Germinal center (tissue), 1 donor: ENCODE measurements around the gene JARID2.

ENCODE experiments used
- DNase-seq: peaks from one replicate; pipeline ENCODE4 v3.0.0; 2012; ENCODE audit warnings: mixed read lengths, low spot score

The JARID2 gene

DNA sequence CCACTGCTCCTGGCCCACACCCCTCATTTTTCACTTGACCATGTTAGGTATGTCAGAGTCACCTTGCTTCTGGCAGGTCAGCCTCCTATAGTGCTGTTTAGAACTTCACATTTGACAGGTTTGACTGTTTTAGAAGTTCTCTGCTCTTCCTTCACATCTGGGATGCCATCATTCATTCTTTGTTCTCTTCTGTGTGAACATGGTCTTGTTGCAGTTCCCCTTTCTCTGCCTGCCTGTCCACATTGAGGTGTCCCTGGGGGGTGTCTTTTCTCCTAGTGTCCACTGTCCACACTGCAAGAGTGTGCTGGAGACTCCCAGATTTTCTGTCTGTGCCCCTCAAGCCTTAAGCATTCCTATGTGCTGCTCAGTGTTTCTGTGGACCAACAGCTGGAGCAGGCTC, 89.5 kb downstream of the JARID2 start:
- no peak for DNase-seq

DNA sequence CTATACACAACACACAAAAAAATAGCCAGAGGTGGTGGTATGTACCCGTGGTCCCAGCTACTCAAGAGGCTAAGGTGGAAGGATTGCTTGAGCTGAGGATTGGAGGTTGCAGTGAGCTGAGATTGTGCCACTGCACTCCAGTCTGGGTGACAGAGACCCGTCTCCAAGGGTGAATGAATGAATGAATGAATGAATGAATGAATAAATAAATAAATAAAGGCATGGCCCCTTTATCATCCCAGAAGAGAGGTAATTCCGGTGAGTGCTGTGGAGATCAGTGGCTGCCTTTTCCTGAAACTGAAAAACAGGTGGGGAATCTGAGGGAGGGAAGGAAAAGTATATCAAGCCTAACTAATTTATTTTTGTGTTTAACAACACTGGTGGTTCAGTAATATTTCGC, 90.0 kb downstream of the JARID2 start:
- DNase-seq = no peak

DNA sequence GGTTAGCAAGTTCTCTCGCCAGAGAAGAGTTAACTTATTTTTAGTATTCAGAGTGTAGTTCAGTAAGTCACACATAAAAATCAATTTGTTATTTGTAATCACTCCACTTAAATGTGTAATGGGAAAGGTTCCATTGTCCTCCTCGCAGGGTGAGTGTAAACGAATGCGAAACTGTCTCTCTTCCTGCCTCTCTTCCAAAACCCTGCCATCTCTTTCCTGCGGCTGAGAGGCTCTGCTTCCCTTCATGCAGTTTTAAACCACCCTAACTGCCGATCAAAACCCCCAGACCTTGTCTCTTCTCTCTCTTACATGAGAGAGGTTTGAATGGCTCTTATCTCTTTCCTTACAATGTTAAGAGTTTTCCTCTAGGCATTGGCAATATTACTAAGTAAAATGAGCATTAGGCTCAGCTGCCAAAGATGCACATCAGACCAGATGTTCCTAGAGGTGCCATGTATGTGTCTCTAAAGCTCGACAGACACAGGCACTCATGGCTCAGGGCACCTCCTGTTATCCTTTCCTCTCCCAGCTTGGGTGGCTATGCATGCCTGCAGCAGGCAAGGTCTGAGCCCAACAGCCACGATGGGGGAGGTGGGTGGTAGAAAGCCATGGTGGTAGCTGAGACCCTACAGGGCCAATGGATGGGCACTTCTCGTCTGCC, 91.2 kb downstream of the JARID2 start:
- DNase-seq = no peak

- no peak for DNase-seq
These were observed 91.7 kb downstream of the JARID2 start for GRCh38 chr6:15337582-15337981.

- DNase-seq = no peak
These were observed 92.6 kb downstream of the JARID2 start for GRCh38 chr6:15338476-15338875.

DNA sequence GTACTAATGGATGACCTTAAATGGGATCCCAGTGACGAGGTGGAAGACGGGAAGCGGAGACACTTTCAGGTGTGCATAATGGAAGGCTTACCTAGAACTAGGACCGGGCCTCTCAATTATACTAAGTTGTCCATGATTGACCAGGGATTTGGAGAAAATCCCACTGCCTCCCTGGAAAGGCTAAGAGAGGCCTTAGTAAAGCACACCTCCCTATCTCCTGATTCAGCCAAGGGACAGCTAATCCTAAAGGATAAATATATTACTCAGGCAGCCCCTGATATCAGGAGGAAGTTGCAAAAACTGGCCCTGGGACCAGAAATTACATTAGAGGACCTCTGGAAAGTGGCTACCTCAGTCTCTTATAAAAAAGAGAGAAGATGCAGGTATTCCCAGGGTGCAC, 93.2 kb downstream of the JARID2 start:
- DNase-seq = no peak

DNA sequence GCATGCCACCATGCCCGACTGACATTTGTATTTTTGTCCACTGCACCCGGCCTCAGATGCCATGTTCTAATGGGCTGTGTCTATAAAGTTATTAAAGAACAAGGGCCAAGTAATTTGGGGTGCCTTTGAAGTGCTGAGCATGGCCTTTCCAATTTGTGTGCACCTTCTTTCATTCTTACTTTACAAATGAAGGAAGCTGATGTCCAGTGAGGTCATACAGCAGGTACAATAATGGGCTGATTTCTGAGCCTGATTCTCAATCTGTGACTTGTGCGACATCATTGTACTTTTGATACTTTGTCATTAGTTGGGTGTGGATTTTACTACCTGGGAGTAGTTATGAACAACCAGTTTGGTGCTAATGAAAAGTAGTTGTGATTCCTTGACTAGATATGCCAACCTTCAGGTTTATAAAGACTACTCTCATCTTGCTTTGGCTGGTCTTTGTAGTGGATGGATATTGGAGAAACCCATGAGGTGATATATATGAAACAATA, 94.3 kb downstream of the JARID2 start:
- no peak for DNase-seq

- no peak for DNase-seq
These were observed 94.9 kb downstream of the JARID2 start for GRCh38 chr6:15340775-15341174.

DNA sequence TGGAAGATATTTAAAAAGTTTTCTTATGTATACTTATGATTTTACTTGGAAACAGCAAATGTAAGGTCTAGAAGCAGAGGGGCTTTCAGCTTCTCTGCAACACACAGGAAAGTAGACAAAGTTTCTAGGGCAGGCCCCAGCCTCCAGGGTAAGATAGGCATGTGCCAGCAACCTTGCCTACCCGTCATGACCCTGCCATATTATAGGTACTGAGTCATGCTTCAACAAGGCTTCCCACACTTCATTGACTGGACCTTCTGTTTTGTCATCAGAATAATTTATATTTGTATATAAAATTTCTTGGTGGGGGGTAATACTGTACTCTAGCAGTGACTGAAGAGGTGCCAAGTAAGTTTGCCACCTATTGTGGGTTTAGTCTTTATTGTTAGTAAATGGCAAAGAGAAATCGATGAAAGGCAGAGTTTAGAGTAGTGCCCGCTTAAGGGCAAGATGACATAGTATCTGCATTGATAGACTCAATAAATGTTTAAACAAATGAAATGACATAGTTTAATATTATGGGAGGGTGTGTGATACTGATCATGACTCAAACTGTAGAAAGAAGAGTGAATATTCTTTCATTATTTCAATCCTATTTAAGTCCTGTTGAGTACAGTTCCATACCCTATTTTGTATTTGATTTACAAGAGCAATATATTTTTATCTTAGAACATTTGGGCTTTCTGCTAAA, 95.6 kb downstream of the JARID2 start:
- no peak for DNase-seq

DNA sequence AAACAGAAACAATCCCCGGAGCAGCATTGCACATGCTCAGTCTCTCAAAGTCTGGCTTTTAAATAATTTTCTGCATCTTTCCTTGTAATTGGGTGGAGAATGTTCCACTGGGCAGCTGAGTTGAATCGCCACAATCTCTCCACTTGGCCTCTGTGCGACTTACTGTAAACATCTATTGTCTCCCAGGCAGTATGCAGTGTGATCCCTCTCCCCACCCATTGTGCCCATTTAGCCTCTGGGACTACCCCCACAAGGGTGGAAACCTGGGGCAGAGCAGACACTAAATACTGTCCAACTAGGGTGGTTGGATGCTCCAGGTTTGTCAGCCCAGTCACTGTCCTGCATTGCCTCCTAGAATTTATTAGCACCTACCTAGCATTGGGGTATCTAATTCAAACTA, 96.2 kb downstream of the JARID2 start:
- DNase-seq = no peak

GRCh38 chr6:15343490-15344191, 97.8 kb downstream of the JARID2 start:
- no peak for DNase-seq

DNA sequence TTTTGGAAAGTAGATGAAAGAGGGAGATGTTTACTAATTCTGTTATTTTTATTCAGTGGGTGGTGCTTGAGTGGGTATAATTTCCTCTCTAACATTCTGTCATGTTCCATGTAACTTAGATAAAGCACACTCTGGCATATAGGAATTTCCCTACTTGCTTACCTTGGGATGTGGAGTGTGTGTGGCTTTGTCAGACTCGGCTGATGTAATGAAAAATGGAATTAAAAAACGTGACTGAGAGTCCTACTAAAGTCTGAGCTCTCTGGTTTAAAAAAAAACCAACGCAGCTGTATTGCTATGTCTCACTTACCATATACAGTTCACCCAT, 98.3 kb downstream of the JARID2 start:
- no peak for DNase-seq

- no peak for DNase-seq
These were observed 99.0 kb downstream of the JARID2 start for GRCh38 chr6:15344831-15345230.

GRCh38 chr6:15346315-15346714, 100.4 kb downstream of the JARID2 start:
- no peak for DNase-seq

- DNase-seq = no peak
These were observed 102.7 kb downstream of the JARID2 start for GRCh38 chr6:15348528-15348927.

DNA sequence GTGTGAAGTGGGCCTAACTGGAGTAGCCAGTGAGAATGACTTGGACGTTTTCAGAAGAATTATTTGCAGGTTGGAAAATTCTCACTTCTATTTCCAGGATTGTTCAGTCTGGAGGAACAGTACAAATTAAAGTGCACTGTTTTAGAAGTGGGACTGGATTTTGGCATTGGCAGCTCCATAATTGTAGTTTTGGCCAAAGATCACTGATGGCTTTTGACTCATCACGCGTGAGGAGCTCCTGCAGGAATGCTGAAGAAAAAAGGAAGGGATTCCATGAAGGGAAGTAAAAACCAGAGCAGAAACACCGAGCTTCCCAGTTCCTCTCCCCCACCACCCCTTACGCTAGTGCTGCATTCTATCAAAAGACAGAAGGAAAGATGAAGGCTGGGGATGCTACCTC, 103.5 kb downstream of the JARID2 start:
- DNase-seq = no peak

GRCh38 chr6:15350386-15351083, 104.7 kb downstream of the JARID2 start:
- DNase-seq = no peak

DNA sequence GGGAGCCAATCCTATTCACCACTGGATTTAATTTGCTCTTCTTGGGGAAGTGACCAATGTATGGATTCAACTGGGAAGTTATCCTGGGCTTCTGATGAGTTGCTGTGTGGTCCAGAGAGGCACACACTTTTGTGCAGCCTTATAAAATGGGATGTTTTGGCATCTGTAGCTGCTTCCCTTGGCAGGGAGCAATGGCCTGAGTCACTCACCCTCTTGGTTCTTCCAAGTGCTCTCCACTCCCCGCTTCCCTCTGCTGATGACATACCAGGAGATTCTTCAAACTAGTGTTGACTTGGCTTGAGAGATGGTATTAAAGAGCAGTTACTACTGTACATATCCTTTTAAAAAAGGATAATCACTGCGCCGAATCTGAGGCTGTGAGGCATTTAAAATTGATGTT, 105.8 kb downstream of the JARID2 start:
- no peak for DNase-seq

DNA sequence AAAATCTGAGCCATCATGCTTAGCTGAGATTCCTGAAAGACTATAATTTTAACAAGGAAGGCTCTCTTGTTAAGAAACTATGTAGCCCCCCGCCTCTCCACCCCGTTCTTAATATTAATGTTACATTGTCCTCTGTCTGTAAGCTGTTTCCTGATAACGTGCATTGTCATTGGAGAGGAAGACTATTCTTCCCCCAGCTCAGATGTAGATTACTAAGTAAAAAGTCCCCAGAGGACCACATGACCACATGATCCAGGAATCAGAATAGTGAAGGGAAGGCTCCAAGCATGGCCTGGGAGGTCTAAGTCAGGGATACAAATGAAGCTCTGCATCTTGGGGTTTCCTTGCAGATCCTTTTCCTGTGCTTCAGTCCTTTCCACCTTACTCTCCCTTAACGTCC, 106.4 kb downstream of the JARID2 start:
- DNase-seq = no peak

- DNase-seq = no peak
These were observed 107.0 kb downstream of the JARID2 start for GRCh38 chr6:15352845-15353244.

GRCh38 chr6:15355683-15356099, 109.8 kb downstream of the JARID2 start:
- DNase-seq = no peak

- no peak for DNase-seq
These were observed 110.3 kb downstream of the JARID2 start for GRCh38 chr6:15356179-15356578.

DNA sequence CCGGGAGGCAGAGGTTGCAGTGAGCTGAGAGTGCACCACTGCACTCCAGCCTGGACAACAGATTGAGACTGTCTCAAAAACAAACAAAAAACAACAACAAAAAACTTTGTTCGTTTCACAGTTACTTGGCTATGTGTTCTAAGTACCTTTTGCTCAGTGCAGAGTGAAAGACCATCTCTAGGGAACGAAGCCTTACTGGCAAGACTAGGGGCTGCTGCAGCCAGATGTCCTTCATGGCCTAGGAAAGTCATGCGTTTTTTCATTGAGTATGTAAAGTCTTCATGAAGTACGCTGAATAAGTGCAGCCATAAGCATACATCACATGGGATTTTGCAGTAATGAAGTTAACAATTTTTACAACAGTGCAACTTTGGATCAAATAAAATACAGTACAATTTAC, 111.1 kb downstream of the JARID2 start:
- DNase-seq = no peak
